Measurements from ENCODE around the gene DLG2. TPM values are rescaled to one million over a fixed set of nuclear protein-coding genes. Genes with fewer than 3 reads are reported as not detected.

The DLG2 gene
- polyA plus RNA-seq, 1 experiment: 0.68 TPM

GRCh38 chr11:84212468-84213390 lies 1414.4 kb downstream of the DLG2 start:
- Histone ChIP-seq H3K9me3 (ENCODE audit: control insufficient read depth, insufficient read depth, low read length) (no peaks in the 10 kb centered on the region), H3K4me3 (ENCODE audit: low read depth, low read length) (no peak overlapping the region), H3K27me3 (ENCODE audit: control insufficient read depth, insufficient read depth, low read length) (no peaks in the 10 kb centered on the region), H3K27ac (ENCODE audit: low read depth, low read length) (no peak overlapping the region)
- ChIA-PET POLR2A (no interaction called here), CTCF (no interaction called here)
- TF ChIP-seq CTCF (IDR thresholded peaks at IDR 0.05; ENCODE audit: low read depth, low read length): no peak
- no peak for DNase-seq (ENCODE audit: low read depth, low spot score)

GRCh38 chr11:84211896-84212295 lies 1415.2 kb downstream of the DLG2 start:
- ChIA-PET POLR2A (no interaction called here), CTCF (no interaction called here)
- TF ChIP-seq CTCF (IDR thresholded peaks at IDR 0.05; ENCODE audit: low read depth, low read length): no peak
- H3K27me3 ChIP-seq (ENCODE audit: control insufficient read depth, insufficient read depth, low read length): no peaks in the 10 kb centered on the region
- DNase-seq (ENCODE audit: low read depth, low spot score): no peak
- no peaks in the 10 kb centered on the region for H3K9me3 ChIP-seq (ENCODE audit: control insufficient read depth, insufficient read depth, low read length)
- H3K27ac ChIP-seq (ENCODE audit: low read depth, low read length): no peak overlapping the region
- no peak overlapping the region for H3K4me3 ChIP-seq (ENCODE audit: low read depth, low read length)

GRCh38 chr11:84194696-84195095 lies 1432.4 kb downstream of the DLG2 start:
- H3K27me3 ChIP-seq (ENCODE audit: control insufficient read depth, insufficient read depth, low read length): no peaks in the 10 kb centered on the region
- no peak overlapping the region for H3K27ac ChIP-seq (ENCODE audit: low read depth, low read length)
- no peak for TF ChIP-seq CTCF (IDR thresholded peaks at IDR 0.05; ENCODE audit: low read depth, low read length)
- peaks cover 6% of the 10 kb centered on the region; the same call in 1 of the 2 replicates for H3K9me3 ChIP-seq (ENCODE audit: control insufficient read depth, insufficient read depth, low read length)
- no peak for DNase-seq (ENCODE audit: low read depth, low spot score)
- ChIA-PET CTCF (no interaction called here), POLR2A (no interaction called here)
- H3K4me3 ChIP-seq (ENCODE audit: low read depth, low read length): no peak overlapping the region

GRCh38 chr11:84193706-84194105 lies 1433.4 kb downstream of the DLG2 start:
- Histone ChIP-seq H3K9me3 (ENCODE audit: control insufficient read depth, insufficient read depth, low read length) (peaks cover 6% of the 10 kb centered on the region; the same call in 1 of the 2 replicates), H3K4me3 (ENCODE audit: low read depth, low read length) (no peak overlapping the region), H3K27ac (ENCODE audit: low read depth, low read length) (no peak overlapping the region), H3K27me3 (ENCODE audit: control insufficient read depth, insufficient read depth, low read length) (no peaks in the 10 kb centered on the region)
- ChIA-PET POLR2A (no interaction called here), CTCF (no interaction called here)
- DNase-seq (ENCODE audit: low read depth, low spot score): no peak
- TF ChIP-seq CTCF (IDR thresholded peaks at IDR 0.05; ENCODE audit: low read depth, low read length): no peak

DNA sequence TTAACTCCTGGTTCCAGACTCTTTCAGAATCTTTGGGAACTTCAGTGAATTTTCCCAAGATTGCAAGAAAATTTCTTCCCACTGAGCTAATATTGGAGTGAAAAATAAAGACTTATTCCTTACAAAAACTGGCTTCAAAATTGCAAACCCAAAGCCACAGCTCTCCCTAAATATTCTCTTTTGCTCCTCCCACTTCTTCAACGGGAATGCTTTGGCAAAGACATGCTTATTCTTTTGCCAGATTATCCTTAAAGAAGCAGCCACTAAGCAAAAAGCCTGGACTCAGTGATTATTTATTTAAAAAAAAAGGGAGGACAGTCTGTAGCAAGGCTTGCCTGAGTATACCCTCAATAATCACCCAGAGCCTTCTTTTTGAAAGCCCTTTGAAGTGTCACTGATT lies 1438.6 kb downstream of the DLG2 start:
- Histone ChIP-seq H3K27ac (ENCODE audit: low read depth, low read length) (no peak overlapping the region), H3K27me3 (ENCODE audit: control insufficient read depth, insufficient read depth, low read length) (no peaks in the 10 kb centered on the region), H3K9me3 (ENCODE audit: control insufficient read depth, insufficient read depth, low read length) (no peaks in the 10 kb centered on the region), H3K4me3 (ENCODE audit: low read depth, low read length) (no peak overlapping the region)
- DNase-seq (ENCODE audit: low read depth, low spot score): no peak
- ChIA-PET CTCF (no interaction called here), POLR2A (no interaction called here)
- no peak for TF ChIP-seq CTCF (IDR thresholded peaks at IDR 0.05; ENCODE audit: low read depth, low read length)
